Measurements from ENCODE around the gene FANCI. TPM values are rescaled to one million over a fixed set of nuclear protein-coding genes. Genes with fewer than 3 reads are reported as not detected.

The FANCI gene
- total and polyA plus RNA-seq, 2 of the 13 experiments (the other 11 are each of a cell fraction or from before 2014, with no cell fraction given) = 15.7 to 68.8 TPM

DNA sequence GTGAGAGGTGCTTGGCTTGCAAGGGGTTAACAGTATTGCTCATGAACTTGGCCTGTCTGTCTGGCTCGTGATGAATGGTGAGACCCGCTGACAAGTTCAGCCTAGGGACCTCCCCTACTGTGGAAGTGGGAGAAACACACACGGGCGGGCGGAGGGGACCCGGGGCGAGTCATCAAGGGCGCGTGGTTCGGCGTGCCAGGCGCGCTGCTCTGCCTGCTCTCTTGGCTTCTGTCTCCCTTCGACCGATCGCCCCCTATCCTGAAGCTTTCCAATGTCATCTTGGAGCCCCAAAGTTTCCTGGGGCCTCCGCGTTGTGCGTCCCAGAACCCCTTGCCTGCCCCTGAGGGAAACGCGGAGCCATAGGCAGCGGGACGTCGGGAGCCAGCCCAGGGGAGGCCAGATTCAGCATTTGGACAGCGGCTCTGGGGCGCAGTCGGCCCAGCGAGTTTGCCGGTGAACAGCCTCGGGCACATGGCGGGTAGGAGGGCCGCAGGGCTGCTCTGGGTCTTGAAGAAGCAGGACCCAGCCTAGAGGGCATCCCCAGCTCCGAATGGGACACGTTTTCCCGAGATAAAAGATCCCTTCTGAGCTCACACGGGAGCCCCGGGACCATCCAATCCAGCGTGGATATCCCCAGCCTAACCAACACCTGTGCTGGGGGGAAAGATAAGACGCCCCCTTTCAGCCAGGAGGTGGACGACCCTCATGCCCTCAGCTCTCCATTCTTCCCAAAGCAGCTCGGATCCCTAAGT, 117.8 kb downstream of the FANCI start (continued):
- TF ChIP-seq, protein P1, sequence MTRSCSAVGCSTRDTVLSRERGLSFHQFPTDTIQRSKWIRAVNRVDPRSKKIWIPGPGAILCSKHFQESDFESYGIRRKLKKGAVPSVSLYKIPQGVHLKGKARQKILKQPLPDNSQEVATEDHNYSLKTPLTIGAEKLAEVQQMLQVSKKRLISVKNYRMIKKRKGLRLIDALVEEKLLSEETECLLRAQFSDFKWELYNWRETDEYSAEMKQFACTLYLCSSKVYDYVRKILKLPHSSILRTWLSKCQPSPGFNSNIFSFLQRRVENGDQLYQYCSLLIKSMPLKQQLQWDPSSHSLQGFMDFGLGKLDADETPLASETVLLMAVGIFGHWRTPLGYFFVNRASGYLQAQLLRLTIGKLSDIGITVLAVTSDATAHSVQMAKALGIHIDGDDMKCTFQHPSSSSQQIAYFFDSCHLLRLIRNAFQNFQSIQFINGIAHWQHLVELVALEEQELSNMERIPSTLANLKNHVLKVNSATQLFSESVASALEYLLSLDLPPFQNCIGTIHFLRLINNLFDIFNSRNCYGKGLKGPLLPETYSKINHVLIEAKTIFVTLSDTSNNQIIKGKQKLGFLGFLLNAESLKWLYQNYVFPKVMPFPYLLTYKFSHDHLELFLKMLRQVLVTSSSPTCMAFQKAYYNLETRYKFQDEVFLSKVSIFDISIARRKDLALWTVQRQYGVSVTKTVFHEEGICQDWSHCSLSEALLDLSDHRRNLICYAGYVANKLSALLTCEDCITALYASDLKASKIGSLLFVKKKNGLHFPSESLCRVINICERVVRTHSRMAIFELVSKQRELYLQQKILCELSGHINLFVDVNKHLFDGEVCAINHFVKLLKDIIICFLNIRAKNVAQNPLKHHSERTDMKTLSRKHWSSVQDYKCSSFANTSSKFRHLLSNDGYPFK (CRISPR knock-in tag; IDR thresholded peaks at IDR 0.05; ENCODE audit: borderline replicate concordance) = no peak; the same call in 1 of the 2 replicates
- TF ChIP-seq HOXD1 (CRISPR knock-in tag; IDR thresholded peaks at IDR 0.05) (peak; percentile 77; the same call in 1 of the 2 replicates), KLF15 (CRISPR knock-in tag; IDR thresholded peaks at IDR 0.05; ENCODE audit: borderline replicate concordance) (0 out of 2 replicates have a peak, but pooled peaks have one; percentile 83), ZNF446 (CRISPR knock-in tag; IDR thresholded peaks at IDR 0.05) (peak; percentile 79; the same call in 1 of the 2 replicates), NFIC (IDR thresholded peaks at IDR 0.05; ENCODE audit: low read length) (no peak), KLF6 (CRISPR knock-in tag; IDR thresholded peaks at IDR 0.05) (peak; percentile 95), CREM (IDR thresholded peaks at IDR 0.05) (no peak), CREM (CRISPR knock-in tag; IDR thresholded peaks at IDR 0.05) (no peak), GATAD1 (CRISPR knock-in tag; IDR thresholded peaks at IDR 0.05) (peak; percentile 69), ZNF484 (CRISPR knock-in tag; IDR thresholded peaks at IDR 0.05; ENCODE audit: borderline replicate concordance, low read depth) (no peak; the same call in 1 of the 2 replicates), PHF8 (CRISPR knock-in tag; IDR thresholded peaks at IDR 0.05) (peak; percentile 39; the same call in 1 of the 2 replicates), SETDB1 (CRISPR knock-in tag; IDR thresholded peaks at IDR 0.05; ENCODE audit: borderline replicate concordance) (no peak), ZNF383 (CRISPR knock-in tag; IDR thresholded peaks at IDR 0.05; ENCODE audit: borderline replicate concordance) (no peak), ZNF781 (CRISPR knock-in tag; IDR thresholded peaks at IDR 0.05; ENCODE audit: borderline replicate concordance, not compliant biosample characterization) (peak; percentile 73), SP4 (CRISPR knock-in tag; IDR thresholded peaks at IDR 0.05) (0 out of 2 replicates have a peak, but pooled peaks have one; percentile 43), AGO1 (IDR thresholded peaks at IDR 0.05; ENCODE audit: low read depth, low read length, poor library complexity, severe bottlenecking) (peak; percentile 50), SIN3B (IDR thresholded peaks at IDR 0.05; ENCODE audit: low read length) (no peak)
- TF ChIP-seq, protein P2, sequence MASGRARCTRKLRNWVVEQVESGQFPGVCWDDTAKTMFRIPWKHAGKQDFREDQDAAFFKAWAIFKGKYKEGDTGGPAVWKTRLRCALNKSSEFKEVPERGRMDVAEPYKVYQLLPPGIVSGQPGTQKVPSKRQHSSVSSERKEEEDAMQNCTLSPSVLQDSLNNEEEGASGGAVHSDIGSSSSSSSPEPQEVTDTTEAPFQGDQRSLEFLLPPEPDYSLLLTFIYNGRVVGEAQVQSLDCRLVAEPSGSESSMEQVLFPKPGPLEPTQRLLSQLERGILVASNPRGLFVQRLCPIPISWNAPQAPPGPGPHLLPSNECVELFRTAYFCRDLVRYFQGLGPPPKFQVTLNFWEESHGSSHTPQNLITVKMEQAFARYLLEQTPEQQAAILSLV (CRISPR knock-in tag; IDR thresholded peaks at IDR 0.05; ENCODE audit: borderline replicate concordance) = 0 out of 2 replicates have a peak, but pooled peaks have one; percentile 42
- TF ChIP-seq, protein P3, sequence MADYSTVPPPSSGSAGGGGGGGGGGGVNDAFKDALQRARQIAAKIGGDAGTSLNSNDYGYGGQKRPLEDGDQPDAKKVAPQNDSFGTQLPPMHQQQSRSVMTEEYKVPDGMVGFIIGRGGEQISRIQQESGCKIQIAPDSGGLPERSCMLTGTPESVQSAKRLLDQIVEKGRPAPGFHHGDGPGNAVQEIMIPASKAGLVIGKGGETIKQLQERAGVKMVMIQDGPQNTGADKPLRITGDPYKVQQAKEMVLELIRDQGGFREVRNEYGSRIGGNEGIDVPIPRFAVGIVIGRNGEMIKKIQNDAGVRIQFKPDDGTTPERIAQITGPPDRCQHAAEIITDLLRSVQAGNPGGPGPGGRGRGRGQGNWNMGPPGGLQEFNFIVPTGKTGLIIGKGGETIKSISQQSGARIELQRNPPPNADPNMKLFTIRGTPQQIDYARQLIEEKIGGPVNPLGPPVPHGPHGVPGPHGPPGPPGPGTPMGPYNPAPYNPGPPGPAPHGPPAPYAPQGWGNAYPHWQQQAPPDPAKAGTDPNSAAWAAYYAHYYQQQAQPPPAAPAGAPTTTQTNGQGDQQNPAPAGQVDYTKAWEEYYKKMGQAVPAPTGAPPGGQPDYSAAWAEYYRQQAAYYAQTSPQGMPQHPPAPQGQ (CRISPR knock-in tag; IDR thresholded peaks at IDR 0.05; ENCODE audit: borderline replicate concordance) = no peak
- TF ChIP-seq, protein P4, sequence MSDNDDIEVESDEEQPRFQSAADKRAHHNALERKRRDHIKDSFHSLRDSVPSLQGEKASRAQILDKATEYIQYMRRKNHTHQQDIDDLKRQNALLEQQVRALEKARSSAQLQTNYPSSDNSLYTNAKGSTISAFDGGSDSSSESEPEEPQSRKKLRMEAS (IDR thresholded peaks at IDR 0.05) = 0 out of 2 replicates have a peak, but pooled peaks have one; percentile 38
- TF ChIP-seq, protein P5, sequence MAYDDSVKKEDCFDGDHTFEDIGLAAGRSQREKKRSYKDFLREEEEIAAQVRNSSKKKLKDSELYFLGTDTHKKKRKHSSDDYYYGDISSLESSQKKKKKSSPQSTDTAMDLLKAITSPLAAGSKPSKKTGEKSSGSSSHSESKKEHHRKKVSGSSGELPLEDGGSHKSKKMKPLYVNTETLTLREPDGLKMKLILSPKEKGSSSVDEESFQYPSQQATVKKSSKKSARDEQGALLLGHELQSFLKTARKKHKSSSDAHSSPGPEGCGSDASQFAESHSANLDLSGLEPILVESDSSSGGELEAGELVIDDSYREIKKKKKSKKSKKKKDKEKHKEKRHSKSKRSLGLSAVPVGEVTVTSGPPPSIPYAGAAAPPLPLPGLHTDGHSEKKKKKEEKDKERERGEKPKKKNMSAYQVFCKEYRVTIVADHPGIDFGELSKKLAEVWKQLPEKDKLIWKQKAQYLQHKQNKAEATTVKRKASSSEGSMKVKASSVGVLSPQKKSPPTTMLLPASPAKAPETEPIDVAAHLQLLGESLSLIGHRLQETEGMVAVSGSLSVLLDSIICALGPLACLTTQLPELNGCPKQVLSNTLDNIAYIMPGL (CRISPR knock-in tag; IDR thresholded peaks at IDR 0.05; ENCODE audit: borderline replicate concordance in 1 of 2, low read depth in 1 of 2) = 0 out of 4 replicates have a peak, but pooled peaks of 1 of the 2 experiments have one; percentile 30

All from HepG2 (cell line).